HG03095 (cell line): Measurements from ENCODE around the gene MSN.

ENCODE experiments used
- ATAC-seq: cut with Tn5 transposase; IDR thresholded peaks from one replicate; pipeline ENCODE4 v1.9.1; 2021; ENCODE audit warnings: moderate library complexity; ENCODE audit not compliant: unreplicated experiment

The MSN gene

GRCh38 chrX:65783746-65784145 lies 116.3 kb downstream of the MSN start:
- ATAC-seq: peak; percentile 68
